Measurements from ENCODE around the gene KDM1A.

KDM1A gene

DNA sequence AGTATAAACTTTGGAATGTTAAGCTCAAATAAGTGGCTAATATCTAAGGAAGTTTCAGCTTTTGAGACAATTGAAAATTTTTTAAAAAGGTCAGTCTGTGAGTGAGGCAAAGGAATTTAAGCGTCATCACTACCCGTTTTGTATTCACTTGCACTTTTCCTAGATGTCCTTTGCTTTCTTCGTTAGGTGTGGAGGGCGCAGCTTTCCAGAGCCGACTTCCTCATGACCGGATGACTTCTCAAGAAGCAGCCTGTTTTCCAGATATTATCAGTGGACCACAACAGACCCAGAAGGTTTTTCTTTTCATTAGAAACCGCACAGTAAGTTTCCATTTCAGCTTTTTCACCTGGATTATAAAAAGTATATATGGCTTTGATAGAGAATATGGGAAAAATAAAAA is 30.9 kb downstream of the KDM1A start:
- Histone ChIP-seq H3K9ac (ENCODE audit: low read length) (no peak overlapping the region), H4K8ac (ENCODE audit: low read depth, low read length) (no peak overlapping the region), H3K79me2 (ENCODE audit: control insufficient read depth, insufficient read depth, low read length, poor library complexity) (no peaks in the 10 kb centered on the region), H3K18ac (ENCODE audit: low read length) (no peak overlapping the region), H3K4ac (ENCODE audit: low read depth, low read length) (no peak overlapping the region), H3K23ac (ENCODE audit: low read length) (no peak overlapping the region), H3K9me3 (ENCODE audit: insufficient read depth, low read depth, low read length) (no peaks in the 10 kb centered on the region), H2BK120ac (ENCODE audit: insufficient read depth, low read length, poor library complexity) (no peak overlapping the region), H3K14ac (ENCODE audit: low read length) (no peak overlapping the region), H3K27me3 (ENCODE audit: insufficient read depth, low read length) (no peaks in the 10 kb centered on the region), H3K4me3 (ENCODE audit: low read depth, low read length) (no peak overlapping the region), H3K4me2 (ENCODE audit: low read length) (no peak overlapping the region), H3K36me3 (ENCODE audit: control insufficient read depth in 1 of 2, insufficient read depth in 2 of 2, low read length in 2 of 2) (peaks cover 7 to 8% of the 10 kb centered on the region in 2 experiments), H3K4me1 (ENCODE audit: control insufficient read depth in 1 of 2, insufficient read depth in 2 of 2, low read length in 2 of 2) (no peaks in the 10 kb centered on the region), H3K27ac (ENCODE audit: low read depth, low read length) (no peak overlapping the region), H4K91ac (ENCODE audit: low read depth, low read length) (no peak overlapping the region), H2BK12ac (ENCODE audit: low read length) (no peak overlapping the region), H2AFZ (ENCODE audit: insufficient read depth, low read length, poor library complexity) (no peak overlapping the region), H2AK5ac (ENCODE audit: low read length) (no peak overlapping the region), H4K12ac (ENCODE audit: low read depth, low read length) (no peak overlapping the region), H2BK5ac (ENCODE audit: low read depth, low read length, poor library complexity) (no peak overlapping the region), H3K79me1 (ENCODE audit: low read length) (no peaks in the 10 kb centered on the region)
- no peak for DNase-seq
- no CpG with 5 or more reads among the region's 7 CpGs for WGBS (ENCODE audit: extremely low coverage, insufficient coverage, insufficient read length)

- no peak overlapping the region for H3K27ac ChIP-seq (ENCODE audit: low read depth, low read length)
- no peak overlapping the region for H4K91ac ChIP-seq (ENCODE audit: low read depth, low read length)
- H3K9me3 ChIP-seq (ENCODE audit: insufficient read depth, low read depth, low read length): no peaks in the 10 kb centered on the region
- no peaks in the 10 kb centered on the region for H3K79me2 ChIP-seq (ENCODE audit: control insufficient read depth, insufficient read depth, low read length, poor library complexity)
- H3K14ac ChIP-seq (ENCODE audit: low read length): no peak overlapping the region
- no peak overlapping the region for H2AK5ac ChIP-seq (ENCODE audit: low read length)
- H2BK12ac ChIP-seq (ENCODE audit: low read length): no peak overlapping the region
- H3K4ac ChIP-seq (ENCODE audit: low read depth, low read length): no peak overlapping the region
- no peak for DNase-seq
- H3K18ac ChIP-seq (ENCODE audit: low read length): no peak overlapping the region
- no peak overlapping the region for H3K9ac ChIP-seq (ENCODE audit: low read length)
- no peak overlapping the region for H3K4me3 ChIP-seq (ENCODE audit: low read depth, low read length)
- peaks cover 7 to 8% of the 10 kb centered on the region in 2 experiments for H3K36me3 ChIP-seq (ENCODE audit: control insufficient read depth in 1 of 2, insufficient read depth in 2 of 2, low read length in 2 of 2)
- no peak overlapping the region for H3K4me2 ChIP-seq (ENCODE audit: low read length)
- H2AFZ ChIP-seq (ENCODE audit: insufficient read depth, low read length, poor library complexity): no peak overlapping the region
- H3K4me1 ChIP-seq (ENCODE audit: control insufficient read depth in 1 of 2, insufficient read depth in 2 of 2, low read length in 2 of 2): no peaks in the 10 kb centered on the region
- H4K12ac ChIP-seq (ENCODE audit: low read depth, low read length): no peak overlapping the region
- H3K27me3 ChIP-seq (ENCODE audit: insufficient read depth, low read length): no peaks in the 10 kb centered on the region
- no CpG with 5 or more reads among the region's 4 CpGs for WGBS (ENCODE audit: extremely low coverage, insufficient coverage, insufficient read length)
- no peak overlapping the region for H2BK5ac ChIP-seq (ENCODE audit: low read depth, low read length, poor library complexity)
- H3K23ac ChIP-seq (ENCODE audit: low read length): no peak overlapping the region
- H3K79me1 ChIP-seq (ENCODE audit: low read length): no peaks in the 10 kb centered on the region
- H4K8ac ChIP-seq (ENCODE audit: low read depth, low read length): no peak overlapping the region
- no peak overlapping the region for H2BK120ac ChIP-seq (ENCODE audit: insufficient read depth, low read length, poor library complexity)
Measured at GRCh38 chr1:23051290-23051909, 32.1 kb downstream of the KDM1A start.

DNA sequence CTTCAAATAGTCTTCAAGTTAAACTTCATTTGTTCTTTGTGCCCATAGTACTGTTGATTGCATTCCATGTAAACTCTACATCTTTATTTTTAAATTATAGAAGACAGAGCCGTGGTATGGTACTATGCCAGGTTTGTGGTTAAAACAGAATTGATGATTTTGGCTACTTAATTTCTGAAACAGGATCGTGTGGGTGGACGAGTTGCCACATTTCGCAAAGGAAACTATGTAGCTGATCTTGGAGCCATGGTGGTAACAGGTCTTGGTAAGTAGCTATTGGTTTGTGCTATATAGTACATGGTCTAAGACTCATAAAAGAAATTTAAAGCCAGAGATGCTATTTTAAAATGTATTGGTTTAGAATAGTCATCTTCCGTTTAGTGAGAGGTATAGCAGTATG is 38.0 kb downstream of the KDM1A start:
- H3K4me2 ChIP-seq (ENCODE audit: low read length): no peak overlapping the region
- no peaks in the 10 kb centered on the region for H3K4me1 ChIP-seq (ENCODE audit: control insufficient read depth in 1 of 2, insufficient read depth in 2 of 2, low read length in 2 of 2)
- DNase-seq: no peak
- H2BK120ac ChIP-seq (ENCODE audit: insufficient read depth, low read length, poor library complexity): no peak overlapping the region
- H4K8ac ChIP-seq (ENCODE audit: low read depth, low read length): no peak overlapping the region
- no peaks in the 10 kb centered on the region for H3K9me3 ChIP-seq (ENCODE audit: insufficient read depth, low read depth, low read length)
- no CpG with 5 or more reads among the region's 5 CpGs for WGBS (ENCODE audit: extremely low coverage, insufficient coverage, insufficient read length)
- H3K9ac ChIP-seq (ENCODE audit: low read length): no peak overlapping the region
- no peak overlapping the region for H3K4ac ChIP-seq (ENCODE audit: low read depth, low read length)
- H4K91ac ChIP-seq (ENCODE audit: low read depth, low read length): no peak overlapping the region
- H4K12ac ChIP-seq (ENCODE audit: low read depth, low read length): no peak overlapping the region
- no peak overlapping the region for H3K18ac ChIP-seq (ENCODE audit: low read length)
- no peak overlapping the region for H2BK5ac ChIP-seq (ENCODE audit: low read depth, low read length, poor library complexity)
- H3K36me3 ChIP-seq (ENCODE audit: control insufficient read depth in 1 of 2, insufficient read depth in 2 of 2, low read length in 2 of 2): peaks cover 12 to 27% of the 10 kb centered on the region in 2 experiments
- no peak overlapping the region for H2AK5ac ChIP-seq (ENCODE audit: low read length)
- no peaks in the 10 kb centered on the region for H3K79me2 ChIP-seq (ENCODE audit: control insufficient read depth, insufficient read depth, low read length, poor library complexity)
- no peaks in the 10 kb centered on the region for H3K27me3 ChIP-seq (ENCODE audit: insufficient read depth, low read length)
- no peak overlapping the region for H3K23ac ChIP-seq (ENCODE audit: low read length)
- no peak overlapping the region for H3K4me3 ChIP-seq (ENCODE audit: low read depth, low read length)
- H3K14ac ChIP-seq (ENCODE audit: low read length): no peak overlapping the region
- no peak overlapping the region for H2BK12ac ChIP-seq (ENCODE audit: low read length)
- H2AFZ ChIP-seq (ENCODE audit: insufficient read depth, low read length, poor library complexity): no peak overlapping the region
- no peak overlapping the region for H3K27ac ChIP-seq (ENCODE audit: low read depth, low read length)
- H3K79me1 ChIP-seq (ENCODE audit: low read length): no peaks in the 10 kb centered on the region

- H3K9ac ChIP-seq (ENCODE audit: low read length): no peak overlapping the region
- no peaks in the 10 kb centered on the region for H3K9me3 ChIP-seq (ENCODE audit: insufficient read depth, low read depth, low read length)
- H2BK5ac ChIP-seq (ENCODE audit: low read depth, low read length, poor library complexity): no peak overlapping the region
- DNase-seq: peak in 1 of 2 donors; percentile 15
- no peak overlapping the region for H3K14ac ChIP-seq (ENCODE audit: low read length)
- H3K27ac ChIP-seq (ENCODE audit: low read depth, low read length): no peak overlapping the region
- H3K4me3 ChIP-seq (ENCODE audit: low read depth, low read length): no peak overlapping the region
- no peak overlapping the region for H3K4ac ChIP-seq (ENCODE audit: low read depth, low read length)
- H3K18ac ChIP-seq (ENCODE audit: low read length): no peak overlapping the region
- no peaks in the 10 kb centered on the region for H3K4me1 ChIP-seq (ENCODE audit: control insufficient read depth in 1 of 2, insufficient read depth in 2 of 2, low read length in 2 of 2)
- H4K8ac ChIP-seq (ENCODE audit: low read depth, low read length): no peak overlapping the region
- no peaks in the 10 kb centered on the region for H3K79me2 ChIP-seq (ENCODE audit: control insufficient read depth, insufficient read depth, low read length, poor library complexity)
- no peak overlapping the region for H4K91ac ChIP-seq (ENCODE audit: low read depth, low read length)
- no peak overlapping the region for H3K4me2 ChIP-seq (ENCODE audit: low read length)
- H2BK12ac ChIP-seq (ENCODE audit: low read length): no peak overlapping the region
- no peaks in the 10 kb centered on the region for H3K79me1 ChIP-seq (ENCODE audit: low read length)
- H3K36me3 ChIP-seq (ENCODE audit: control insufficient read depth in 1 of 2, insufficient read depth in 2 of 2, low read length in 2 of 2): peaks cover 7 to 29% of the 10 kb centered on the region in 2 experiments
- H2BK120ac ChIP-seq (ENCODE audit: insufficient read depth, low read length, poor library complexity): no peak overlapping the region
- no peak overlapping the region for H2AFZ ChIP-seq (ENCODE audit: insufficient read depth, low read length, poor library complexity)
- no peaks in the 10 kb centered on the region for H3K27me3 ChIP-seq (ENCODE audit: insufficient read depth, low read length)
- no peak overlapping the region for H2AK5ac ChIP-seq (ENCODE audit: low read length)
- no peak overlapping the region for H4K12ac ChIP-seq (ENCODE audit: low read depth, low read length)
- H3K23ac ChIP-seq (ENCODE audit: low read length): no peak overlapping the region
- WGBS (ENCODE audit: extremely low coverage, insufficient coverage, insufficient read length): no CpG with 5 or more reads among the region's 2 CpGs
Measured at GRCh38 chr1:23062271-23062670, 43.0 kb downstream of the KDM1A start.

Data from trophoblast cell (in vitro differentiated cells and primary cell).